Mesenchymal stem cell (in vitro differentiated cells and primary cell): ENCODE data around the gene SPEG.
A peak's percentile ranks its signal among the peaks of the same experiment; 100 is the strongest.

Experiments used
- DNase-seq: peaks from one replicate; pipeline ENCODE4 v3.0.0-alpha.2; 2013
- H2AFZ ChIP-seq: one replicate; pipeline ENCODE4 v1.6.1; 2013; ENCODE audit warnings: low read depth, mild to moderate bottlenecking, control low read depth, inconsistent platforms, low read length, moderate library complexity
- H2AK5ac ChIP-seq: 2 replicates; pipeline ENCODE4 v1.6.1; 2013; ENCODE audit warnings: low read length, moderate library complexity, mild to moderate bottlenecking, inconsistent platforms; ENCODE audit not compliant: severe bottlenecking
- H2BK120ac ChIP-seq: one replicate; pipeline ENCODE4 v1.6.1; 2013; ENCODE audit warnings: low read depth, mild to moderate bottlenecking, inconsistent platforms, low read length, moderate library complexity
- H2BK12ac ChIP-seq, 2 experiments: one replicate each; pipeline ENCODE4 v1.6.1; 2013; ENCODE audit warnings: inconsistent platforms in 2 of 2, low read length in 2 of 2, mild to moderate bottlenecking in 2 of 2, moderate library complexity in 2 of 2, control low read depth in 1 of 2
- H2BK15ac ChIP-seq: one replicate; pipeline ENCODE4 v1.6.1; 2013; ENCODE audit warnings: mild to moderate bottlenecking, low read depth, inconsistent platforms; ENCODE audit not compliant: poor library complexity, severe bottlenecking
- H2BK5ac ChIP-seq: 2 replicates; pipeline ENCODE4 v1.6.1; 2013; ENCODE audit warnings: low read depth, mild to moderate bottlenecking, low read length, control low read depth, inconsistent platforms; ENCODE audit not compliant: poor library complexity, severe bottlenecking
- H3K14ac ChIP-seq, 2 experiments: one replicate each; pipeline ENCODE4 v1.6.1; 2013; ENCODE audit warnings: inconsistent platforms in 2 of 2, low read length in 2 of 2, control low read depth in 1 of 2, mild to moderate bottlenecking in 1 of 2, moderate library complexity in 1 of 2
- H3K18ac ChIP-seq, 2 experiments: one replicate each; pipeline ENCODE4 v1.6.1; 2013; ENCODE audit warnings: inconsistent platforms in 2 of 2, low read length in 2 of 2, control low read depth in 1 of 2, low read depth in 1 of 2, mild to moderate bottlenecking in 1 of 2
- H3K23ac ChIP-seq, 2 experiments: one replicate each; pipeline ENCODE4 v1.6.1; 2013; ENCODE audit warnings: inconsistent platforms in 2 of 2, low read length in 2 of 2, mild to moderate bottlenecking in 2 of 2, moderate library complexity in 2 of 2, control low read depth in 1 of 2
- H3K27ac ChIP-seq: 2 replicates; pipeline ENCODE4 v1.5.1; 2013; ENCODE audit warnings: mild to moderate bottlenecking, moderate library complexity, low read length, control low read depth, inconsistent platforms; ENCODE audit not compliant: poor library complexity, severe bottlenecking
- H3K27me3 ChIP-seq, 2 experiments: 2 replicates each; pipeline versions ENCODE4 v1.6.1 to v1.7.0; 2013; ENCODE audit warnings: low read length in 2 of 2, mild to moderate bottlenecking in 2 of 2, moderate library complexity in 2 of 2, control low read depth in 1 of 2, inconsistent platforms in 1 of 2; ENCODE audit not compliant: control insufficient read depth in 1 of 2, insufficient read depth in 1 of 2
- H3K36me3 ChIP-seq, 2 experiments: 2 replicates each; pipeline versions ENCODE4 v1.6.1 to v1.7.0; 2013; ENCODE audit warnings: low read length in 2 of 2, control low read depth in 1 of 2, inconsistent platforms in 1 of 2, low read depth in 1 of 2, mild to moderate bottlenecking in 1 of 2; ENCODE audit not compliant: insufficient read depth in 2 of 2, control insufficient read depth in 1 of 2
- H3K4ac ChIP-seq, 2 experiments: one replicate each; pipeline ENCODE4 v1.6.1; 2013; ENCODE audit warnings: inconsistent platforms in 2 of 2, low read length in 2 of 2, mild to moderate bottlenecking in 2 of 2, moderate library complexity in 2 of 2, control low read depth in 1 of 2, low read depth in 1 of 2
- H3K4me1 ChIP-seq: 2 replicates; pipeline ENCODE4 v1.6.1; 2013; ENCODE audit warnings: low read depth, low read length, control low read depth; ENCODE audit not compliant: control insufficient read depth, insufficient read depth
- H3K4me2 ChIP-seq: 2 replicates; pipeline ENCODE4 v1.6.1; 2013; ENCODE audit warnings: low read length, mild to moderate bottlenecking, inconsistent platforms; ENCODE audit not compliant: poor library complexity, severe bottlenecking
- H3K4me3 ChIP-seq, 2 experiments: 2 replicates each; pipeline versions ENCODE4 v1.5.1 to v1.7.0; 2013; ENCODE audit warnings: low read length in 2 of 2, mild to moderate bottlenecking in 2 of 2, control low read depth in 1 of 2, low read depth in 1 of 2; ENCODE audit not compliant: insufficient read depth in 1 of 2
- H3K79me1 ChIP-seq: replicated peaks from 2 replicates; pipeline ENCODE4 v1.6.1; 2013; ENCODE audit warnings: mild to moderate bottlenecking, control low read depth, low read length, inconsistent platforms; ENCODE audit not compliant: poor library complexity, severe bottlenecking
- H3K9ac ChIP-seq: 2 replicates; pipeline ENCODE4 v1.7.0; 2013; ENCODE audit warnings: mild to moderate bottlenecking, low read length, moderate library complexity
- H3K9me3 ChIP-seq: 2 replicates; pipeline ENCODE4 v1.7.0; 2013; ENCODE audit warnings: mild to moderate bottlenecking, low read length; ENCODE audit not compliant: control insufficient read depth
- H4K8ac ChIP-seq: one replicate; pipeline ENCODE4 v1.6.1; 2013; ENCODE audit warnings: inconsistent platforms, mild to moderate bottlenecking, low read length, moderate library complexity
- H4K91ac ChIP-seq: one replicate; pipeline ENCODE4 v1.6.1; 2013; ENCODE audit warnings: mild to moderate bottlenecking, low read length, inconsistent platforms
- WGBS: methylation state at CpG from one replicate; pipeline ENCODE4 v1.1.7; 2013; ENCODE audit warnings: mixed read lengths; 5-methylcytosine and 5-hydroxymethylcytosine counted together

SPEG gene

GRCh38 chr2:219433666-219434467, 776 bp upstream of the SPEG start:
- no peak overlapping the region for H3K4me3 ChIP-seq
- H3K18ac ChIP-seq: peak overlapping the region in 1 of 2 experiments; percentile 72
- peak overlapping the region; percentile 25 for H4K91ac ChIP-seq
- peak overlapping the region; percentile 46 for H2AFZ ChIP-seq
- peak; percentile 80 for DNase-seq
- peak overlapping the region in 1 of 2 experiments; percentile 17 for H3K23ac ChIP-seq
- no peaks in the 10 kb centered on the region for H3K79me1 ChIP-seq
- H2BK5ac ChIP-seq: no peak overlapping the region
- no peak overlapping the region for H3K4me2 ChIP-seq
- no peak overlapping the region for H2AK5ac ChIP-seq
- no peaks in the 10 kb centered on the region for H3K27me3 ChIP-seq
- H3K9ac ChIP-seq: no peak overlapping the region
- H2BK15ac ChIP-seq: no peak overlapping the region
- H3K14ac ChIP-seq: no peak overlapping the region
- H4K8ac ChIP-seq: peak overlapping the region; percentile 52
- H2BK12ac ChIP-seq: peak overlapping the region in 1 of 2 experiments; percentile 37
- no peak overlapping the region for H3K4ac ChIP-seq
- WGBS: 56% methylated on average over 15 of the region's 16 CpGs
- H3K4me1 ChIP-seq: peaks cover 22% of the 10 kb centered on the region
- H3K9me3 ChIP-seq: no peaks in the 10 kb centered on the region
- no peak overlapping the region for H2BK120ac ChIP-seq
- H3K36me3 ChIP-seq: no peaks in the 10 kb centered on the region
- no peak overlapping the region for H3K27ac ChIP-seq

GRCh38 chr2:219434468-219434717, 250 bp upstream of the SPEG start:
- Histone ChIP-seq H4K8ac (peak overlapping the region; percentile 78), H3K23ac (peak overlapping the region in 1 of 2 experiments; percentile 17), H2AFZ (peak overlapping the region; percentile 46), H3K9me3 (no peaks in the 10 kb centered on the region), H2BK5ac (no peak overlapping the region), H3K79me1 (no peaks in the 10 kb centered on the region), H2BK120ac (no peak overlapping the region), H3K4me1 (peaks cover 22% of the 10 kb centered on the region), H3K4me3 (no peak overlapping the region), H4K91ac (peak overlapping the region; percentile 25), H3K4ac (no peak overlapping the region), H3K27ac (no peak overlapping the region), H2BK12ac (peak overlapping the region in 1 of 2 experiments; percentile 37), H3K14ac (no peak overlapping the region), H3K4me2 (no peak overlapping the region), H3K18ac (peak overlapping the region; percentile 72 to 73), H3K27me3 (no peaks in the 10 kb centered on the region), H3K36me3 (no peaks in the 10 kb centered on the region), H2AK5ac (no peak overlapping the region), H3K9ac (peak overlapping the region; percentile 24), H2BK15ac (no peak overlapping the region)
- 30% methylated on average over 2 of the region's 9 CpGs for WGBS
- no peak for DNase-seq

- Histone ChIP-seq H3K14ac (no peak overlapping the region), H3K79me1 (no peaks in the 10 kb centered on the region), H3K18ac (peak overlapping the region in 1 of 2 experiments; percentile 48), H4K91ac (no peak overlapping the region), H3K27me3 (no peaks in the 10 kb centered on the region), H3K27ac (no peak overlapping the region), H3K9me3 (no peaks in the 10 kb centered on the region), H2BK15ac (no peak overlapping the region), H3K4me1 (peaks cover 21% of the 10 kb centered on the region), H3K4me3 (peak overlapping the region in 1 of 2 experiments; percentile 18), H2AK5ac (no peak overlapping the region), H2BK12ac (no peak overlapping the region), H3K4me2 (no peak overlapping the region), H3K9ac (no peak overlapping the region), H2AFZ (no peak overlapping the region), H2BK5ac (no peak overlapping the region), H3K36me3 (no peaks in the 10 kb centered on the region), H3K4ac (no peak overlapping the region), H4K8ac (no peak overlapping the region), H3K23ac (no peak overlapping the region), H2BK120ac (no peak overlapping the region)
- 93% methylated on average over 6 of the region's 6 CpGs for WGBS
- DNase-seq: no peak
These were observed 1.1 kb downstream of the SPEG start for GRCh38 chr2:219435701-219436100.

GRCh38 chr2:219436491-219436890, 1.8 kb downstream of the SPEG start:
- Histone ChIP-seq H3K27ac (no peak overlapping the region), H3K27me3 (no peaks in the 10 kb centered on the region), H2AFZ (no peak overlapping the region), H3K9ac (no peak overlapping the region), H3K4me1 (peaks cover 26% of the 10 kb centered on the region), H3K4me3 (no peak overlapping the region), H3K79me1 (no peaks in the 10 kb centered on the region), H2BK5ac (no peak overlapping the region), H2BK12ac (peak overlapping the region in 1 of 2 experiments; percentile 38), H2BK15ac (no peak overlapping the region), H2BK120ac (no peak overlapping the region), H2AK5ac (no peak overlapping the region), H4K91ac (no peak overlapping the region), H3K23ac (no peak overlapping the region), H3K18ac (no peak overlapping the region), H3K14ac (peak overlapping the region in 1 of 2 experiments; percentile 14), H3K4me2 (no peak overlapping the region), H3K4ac (peak overlapping the region in 1 of 2 experiments; percentile 16), H3K9me3 (no peaks in the 10 kb centered on the region), H3K36me3 (no peaks in the 10 kb centered on the region), H4K8ac (no peak overlapping the region)
- WGBS: 93% methylated on average over 4 of the region's 5 CpGs
- no peak for DNase-seq
